HTERT RPE-1 (cell line): ENCODE data around the gene DNASE1L2.
"Not testable (repeated sequence)": the region's sequence is repeated elsewhere in the genome, so short reads cannot be mapped to it uniquely, and the experiment has no call there.

Experiments used
- in situ Hi-C: fragments of 300-500 bp; cut with MboI; formaldehyde crosslinking; loops from 4 replicates; pipeline ENCODE4 v1.14.3; 2020; ENCODE audit warnings: low sequenced_read_pairs

The DNASE1L2 gene

GRCh38 chr16:2238150-2238837, 2.0 kb downstream of the DNASE1L2 start:
- in situ Hi-C loops: no loop called here

- in situ Hi-C loops: no loop called here
These were observed 2.8 kb downstream of the DNASE1L2 start for GRCh38 chr16:2238838-2239675.

DNA sequence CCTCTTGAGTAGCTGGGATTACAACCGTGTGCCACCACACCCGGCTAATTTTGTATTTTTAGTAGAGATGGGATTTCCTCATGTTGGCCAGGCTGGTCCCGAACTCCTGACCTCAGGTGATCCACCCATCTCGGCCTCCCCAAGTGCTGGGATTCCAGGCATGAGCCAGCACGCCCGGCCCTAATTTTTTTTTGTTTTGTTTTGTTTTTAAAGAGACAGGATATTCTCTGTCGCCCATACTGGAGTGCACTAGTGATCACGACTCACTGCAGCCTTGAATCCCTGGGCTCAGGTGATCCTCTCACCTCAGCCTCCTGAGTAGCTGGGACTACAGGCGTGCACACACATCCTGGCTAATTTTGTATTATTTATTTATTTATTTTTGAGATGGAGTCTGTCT, 4.1 kb downstream of the DNASE1L2 start:
- in situ Hi-C loops: not testable (repeated sequence)

DNA sequence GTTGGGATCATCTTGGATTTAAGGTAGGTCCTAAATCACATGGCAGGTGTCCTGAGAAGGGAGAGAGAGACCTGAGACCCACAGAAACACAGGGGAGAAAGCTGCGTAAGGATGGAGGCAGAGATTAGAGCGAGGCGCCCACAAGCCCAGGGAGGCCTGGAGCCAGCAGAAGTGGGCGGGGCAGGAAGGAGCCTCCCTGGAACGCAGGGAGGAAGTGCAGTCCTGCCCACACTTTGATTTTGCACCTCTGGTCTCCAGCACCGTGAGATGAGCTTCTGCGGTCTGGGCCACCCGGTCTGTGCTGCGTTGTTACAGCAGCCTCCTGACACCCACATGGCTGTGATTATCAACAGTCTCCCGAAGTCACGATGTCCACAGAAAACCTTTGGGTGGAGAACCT, 6.4 kb downstream of the DNASE1L2 start:
- in situ Hi-C loops: no loop called here

DNA sequence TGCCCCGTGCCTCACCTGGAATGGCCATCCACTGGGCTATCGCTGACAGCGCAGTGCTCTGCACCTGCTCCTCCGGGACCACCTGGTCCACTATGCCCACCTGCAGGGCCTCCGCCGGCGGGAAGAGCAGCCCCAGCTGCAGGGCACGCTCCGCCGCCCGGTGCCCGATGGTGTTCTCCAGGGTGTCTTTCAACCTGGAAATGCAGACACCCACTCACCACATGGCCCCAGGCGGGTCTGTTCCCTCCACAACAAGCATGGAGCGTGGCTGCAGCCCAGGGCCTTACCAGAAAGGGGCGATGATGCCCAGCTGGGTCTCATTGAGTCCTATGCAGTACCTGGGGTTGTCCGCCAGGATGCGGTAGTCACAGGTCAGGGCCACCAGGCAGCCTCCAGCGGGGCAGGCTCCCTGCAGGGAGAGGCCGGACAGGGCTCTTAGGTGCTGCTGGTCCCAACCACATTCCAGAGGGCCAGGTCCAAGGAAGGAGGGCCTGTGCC, 6.8 kb downstream of the DNASE1L2 start:
- in situ Hi-C loops: no loop called here

GRCh38 chr16:2243781-2244180, 7.5 kb downstream of the DNASE1L2 start:
- in situ Hi-C loops: no loop called here

DNA sequence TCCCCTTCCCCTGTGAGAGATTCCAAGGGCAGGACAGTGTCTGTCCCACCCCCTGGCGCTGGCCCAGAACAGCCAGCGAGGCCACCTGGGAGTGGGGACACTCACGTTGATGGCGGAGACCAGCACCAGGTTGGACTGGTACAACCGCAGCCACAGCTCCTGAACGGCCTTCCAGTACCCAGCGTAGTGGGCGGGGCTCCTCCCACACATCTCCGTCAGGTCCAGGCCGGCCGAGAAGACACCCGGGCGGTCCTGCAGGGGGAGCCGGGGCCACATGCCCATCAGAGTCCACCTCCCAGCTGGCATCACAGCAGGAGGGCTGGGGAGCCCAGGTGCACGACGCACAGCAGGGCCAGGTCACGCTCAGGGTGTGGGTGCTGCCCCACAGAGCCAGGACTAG, 8.1 kb downstream of the DNASE1L2 start:
- in situ Hi-C loops: no loop called here

DNA sequence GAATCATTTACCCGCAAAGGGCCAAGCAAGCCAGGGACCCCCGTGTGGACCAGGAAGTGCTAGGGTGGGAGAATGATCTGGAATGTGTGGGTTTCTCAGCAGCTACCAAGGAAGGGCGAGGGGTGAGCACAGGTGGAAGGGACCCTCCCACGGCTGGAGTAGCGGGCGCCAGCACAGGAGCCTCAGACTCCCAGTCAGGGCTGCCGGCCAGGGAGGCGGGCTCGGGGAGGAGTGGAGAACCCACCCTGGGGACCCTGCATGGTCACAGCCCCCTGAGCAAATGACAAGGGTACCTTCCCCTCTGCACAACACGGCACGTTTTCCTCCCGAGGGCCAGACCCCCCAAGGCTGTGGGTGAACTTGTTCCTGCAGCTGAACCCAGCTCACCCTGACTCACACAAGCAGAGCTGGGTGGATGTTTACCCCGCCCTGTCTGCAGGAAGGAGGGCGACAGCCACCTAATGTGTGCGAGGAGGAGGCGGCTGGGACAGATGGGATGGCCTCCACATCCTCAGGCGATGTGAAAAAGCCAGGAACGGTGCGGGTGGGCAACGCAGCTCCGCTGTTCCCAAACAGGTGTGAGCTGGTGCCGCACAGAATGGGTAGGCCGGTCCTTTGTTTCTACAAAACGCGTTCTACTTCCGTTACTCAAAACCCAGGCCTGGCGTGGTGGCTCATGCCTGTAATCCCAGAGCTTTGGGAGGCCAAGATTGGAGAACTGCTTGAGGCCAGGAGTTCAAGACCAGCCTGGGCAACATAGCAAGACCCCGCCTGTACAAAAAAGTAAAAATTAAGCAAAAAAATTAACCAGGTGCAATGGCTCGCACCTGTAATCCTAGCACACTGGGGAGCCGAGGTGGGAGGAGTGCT, 8.9 kb downstream of the DNASE1L2 start:
- in situ Hi-C loops: no loop called here

- in situ Hi-C loops: no loop called here
These were observed 10.1 kb downstream of the DNASE1L2 start for GRCh38 chr16:2246301-2246885.

GRCh38 chr16:2250652-2251295, 14.5 kb downstream of the DNASE1L2 start:
- in situ Hi-C loops: no loop called here

DNA sequence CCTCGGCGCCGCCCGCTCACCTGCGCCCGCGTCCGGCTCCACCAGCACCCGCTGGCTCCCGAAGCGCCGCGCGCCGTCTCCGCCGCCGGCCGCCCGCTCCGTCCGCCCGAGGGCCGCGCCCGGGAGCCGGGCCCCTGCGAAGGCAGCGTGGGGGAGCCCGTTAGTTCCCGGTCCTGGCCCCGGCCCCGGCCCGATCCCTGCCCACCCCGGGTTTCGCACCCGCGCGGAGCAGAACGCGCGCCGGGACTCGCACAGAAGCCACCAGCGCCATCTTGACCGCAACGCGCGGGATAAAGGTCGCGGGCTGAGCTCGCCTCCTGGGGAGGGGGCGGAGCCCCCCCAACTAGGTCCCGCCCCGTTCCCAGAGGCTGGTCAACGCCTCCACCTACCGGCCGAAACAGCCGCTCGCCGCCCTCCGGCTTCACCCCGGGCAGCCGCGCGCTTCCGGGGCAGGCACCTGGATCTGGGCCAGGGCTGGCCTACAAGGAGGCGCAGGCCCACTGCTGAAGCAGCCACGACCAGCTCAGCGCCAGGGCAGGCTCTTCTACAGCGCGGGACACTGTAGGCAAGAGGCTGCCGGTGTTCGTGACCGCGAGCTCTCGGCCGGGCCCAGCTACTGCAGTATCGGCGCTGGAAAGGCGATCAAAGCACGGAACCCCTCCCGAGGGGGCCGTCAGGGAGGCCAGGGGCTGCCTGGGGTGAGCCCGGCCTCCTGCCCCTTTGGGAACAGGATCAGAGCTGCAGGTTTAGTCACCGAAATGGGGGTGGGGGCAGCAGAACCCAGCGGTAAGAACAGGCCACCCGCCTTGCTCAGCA, 15.3 kb downstream of the DNASE1L2 start, which contains the start of gene ECI1:
TSS of gene ECI1 (minus strand) at position 292 of the 816 bp plus-strand sequence. CDS start at position 271, 21 bp downstream.
- in situ Hi-C loops: no loop called here

- in situ Hi-C loops: no loop called here
These were observed 16.5 kb downstream of the DNASE1L2 start for GRCh38 chr16:2252806-2253148.

DNA sequence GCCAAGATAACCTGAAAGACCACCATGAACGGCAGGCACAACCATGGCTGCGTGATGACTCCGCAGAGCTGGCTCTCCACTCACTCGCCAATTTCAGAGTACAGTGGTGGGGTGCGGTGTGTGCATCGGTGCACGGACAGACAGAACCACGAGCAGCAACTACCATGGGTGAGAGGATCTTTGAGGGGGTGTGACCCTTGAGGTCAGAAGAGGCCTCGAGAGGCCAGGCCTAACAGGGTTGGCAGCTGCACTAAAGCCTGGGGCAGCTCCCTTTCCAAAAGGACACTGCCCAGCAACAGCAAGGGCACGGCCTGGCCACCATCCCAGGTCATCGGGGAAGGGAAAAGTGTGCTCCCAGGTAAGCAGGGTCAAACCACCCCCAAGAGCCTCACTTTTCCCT, 17.0 kb downstream of the DNASE1L2 start:
- in situ Hi-C loops: no loop called here

DNA sequence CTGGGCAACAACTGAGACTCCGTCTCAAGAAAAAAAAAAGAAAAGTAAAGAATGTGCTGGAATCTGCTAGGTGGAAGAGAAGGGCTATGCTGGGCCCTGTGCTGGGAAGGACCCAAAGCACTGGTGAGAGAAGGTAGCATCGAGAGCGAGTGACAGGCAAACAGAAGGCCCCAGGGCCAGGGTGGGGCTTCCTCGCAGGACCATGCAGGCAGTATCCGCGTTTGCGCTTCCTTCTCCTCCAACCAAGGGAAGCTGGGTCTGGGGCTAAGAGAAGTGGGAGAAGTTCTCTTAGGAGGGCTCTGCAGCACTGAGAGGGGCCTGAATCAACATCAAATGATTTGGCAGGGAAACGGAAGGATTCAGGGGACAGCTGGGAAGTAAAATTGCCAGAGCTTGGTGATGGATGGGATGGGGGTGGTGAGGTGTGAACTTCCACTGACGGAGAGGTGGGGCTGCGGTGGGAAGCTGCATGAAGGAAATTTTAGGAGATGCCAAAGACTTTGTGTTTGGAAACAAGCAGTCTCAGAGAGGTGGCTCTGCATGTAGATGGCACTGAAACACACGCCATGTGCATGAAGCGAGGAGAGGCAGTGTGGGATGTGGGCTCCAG, 20.4 kb downstream of the DNASE1L2 start:
- in situ Hi-C loops: no loop called here

DNA sequence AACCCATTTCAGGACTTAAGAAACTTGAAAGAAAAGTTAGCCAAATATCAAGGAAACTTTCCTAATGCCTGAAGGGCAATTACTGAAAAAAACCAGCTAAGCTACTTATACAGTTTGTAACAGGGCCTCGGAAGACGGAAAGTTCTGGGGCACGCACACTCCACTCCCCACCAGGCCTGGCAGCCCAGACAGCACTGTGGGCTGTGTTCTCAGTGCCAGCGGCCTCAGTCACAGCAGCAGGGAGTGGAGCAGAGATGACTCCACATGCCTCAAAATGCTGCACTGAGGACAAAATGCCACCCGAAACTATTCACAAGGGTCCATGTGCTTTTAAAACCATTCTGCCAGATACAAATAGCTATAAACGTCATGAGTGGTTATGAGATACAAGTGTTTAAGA, 21.5 kb downstream of the DNASE1L2 start:
- in situ Hi-C loops: no loop called here

- in situ Hi-C loops: not testable (repeated sequence)
These were observed 22.3 kb downstream of the DNASE1L2 start for GRCh38 chr16:2258530-2258929.

DNA sequence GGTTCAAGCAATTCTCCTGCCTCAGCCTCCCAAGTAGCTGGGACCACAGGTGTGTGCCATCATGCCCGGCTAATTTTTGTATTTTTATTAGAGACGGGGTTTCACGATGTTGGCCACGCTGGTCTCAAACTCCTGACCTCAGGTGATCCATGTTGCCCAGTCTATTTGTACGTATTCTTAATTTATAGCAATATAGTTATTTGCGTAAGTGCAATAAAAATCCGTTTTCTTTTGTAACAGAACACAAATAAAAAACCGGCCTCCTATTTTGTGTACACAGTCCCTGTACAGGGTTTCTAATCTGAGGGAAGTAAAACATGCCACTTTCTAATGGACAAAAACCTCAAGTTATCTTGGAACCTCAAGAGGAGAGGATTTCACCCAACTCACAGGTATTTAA, 24.0 kb downstream of the DNASE1L2 start:
- in situ Hi-C loops: no loop called here

DNA sequence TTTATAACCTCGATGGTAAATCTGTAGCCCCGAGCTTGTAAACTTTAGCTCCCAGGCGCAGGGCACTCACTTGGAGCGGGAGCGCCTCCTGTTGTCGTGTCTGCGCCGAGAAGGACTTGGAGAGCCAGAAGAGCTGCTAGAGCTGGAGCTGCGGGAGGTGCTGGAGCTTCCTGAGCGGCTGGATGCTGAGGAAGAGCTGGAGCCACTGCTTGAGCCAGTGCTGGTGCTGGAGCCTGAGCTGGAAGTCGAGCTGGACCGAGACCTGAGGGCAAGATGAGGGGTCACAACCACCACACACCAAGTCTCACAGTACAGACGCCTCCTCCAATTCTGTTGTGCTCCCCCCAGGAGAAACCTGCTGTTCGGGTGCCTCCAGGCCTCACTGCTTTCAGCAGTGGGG, 26.8 kb downstream of the DNASE1L2 start:
- in situ Hi-C loops: not testable (repeated sequence)

DNA sequence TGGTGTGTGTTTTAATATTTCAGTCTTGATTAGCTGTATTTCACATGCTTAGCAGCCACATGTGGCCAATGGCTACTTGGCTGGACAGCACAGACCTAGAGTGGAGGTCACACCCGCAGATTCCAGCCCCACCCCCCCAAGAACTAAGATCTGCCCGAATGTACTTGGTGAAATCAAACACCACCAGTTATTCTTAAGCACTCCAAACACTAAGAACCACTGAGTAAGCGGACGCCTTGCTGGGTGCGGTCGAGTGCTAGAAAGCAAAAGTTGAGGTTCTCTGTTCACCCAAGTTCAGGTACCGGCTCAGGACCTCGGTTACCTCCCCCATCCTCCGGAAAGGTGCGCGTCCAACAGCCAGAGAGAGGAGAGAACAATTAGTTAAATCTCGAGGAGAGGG, 30.6 kb downstream of the DNASE1L2 start:
- in situ Hi-C loops: not testable (repeated sequence)
